Renal pelvis (tissue), 4 donors: ENCODE measurements around the gene ZMIZ1. TPM values are rescaled to one million over a fixed set of nuclear protein-coding genes. Genes with fewer than 3 reads are reported as not detected.

ENCODE experiments used
- DNase-seq: peaks from one replicate; pipeline ENCODE4 v3.0.0-alpha.2; 2013
- polyA plus RNA-seq, 3 donors: library from polyadenylated mRNA; unstranded; fragments of 120-200 nt; gene quantifications; one replicate each; pipeline ENCODE4 v1.2.1, GENCODE V29; 2013; ENCODE audit not compliant: insufficient read length in 3 of 3

ZMIZ1 gene
- polyA plus RNA-seq, 3 donors = 64.2 to 83.6 (median 78.7) TPM

DNA sequence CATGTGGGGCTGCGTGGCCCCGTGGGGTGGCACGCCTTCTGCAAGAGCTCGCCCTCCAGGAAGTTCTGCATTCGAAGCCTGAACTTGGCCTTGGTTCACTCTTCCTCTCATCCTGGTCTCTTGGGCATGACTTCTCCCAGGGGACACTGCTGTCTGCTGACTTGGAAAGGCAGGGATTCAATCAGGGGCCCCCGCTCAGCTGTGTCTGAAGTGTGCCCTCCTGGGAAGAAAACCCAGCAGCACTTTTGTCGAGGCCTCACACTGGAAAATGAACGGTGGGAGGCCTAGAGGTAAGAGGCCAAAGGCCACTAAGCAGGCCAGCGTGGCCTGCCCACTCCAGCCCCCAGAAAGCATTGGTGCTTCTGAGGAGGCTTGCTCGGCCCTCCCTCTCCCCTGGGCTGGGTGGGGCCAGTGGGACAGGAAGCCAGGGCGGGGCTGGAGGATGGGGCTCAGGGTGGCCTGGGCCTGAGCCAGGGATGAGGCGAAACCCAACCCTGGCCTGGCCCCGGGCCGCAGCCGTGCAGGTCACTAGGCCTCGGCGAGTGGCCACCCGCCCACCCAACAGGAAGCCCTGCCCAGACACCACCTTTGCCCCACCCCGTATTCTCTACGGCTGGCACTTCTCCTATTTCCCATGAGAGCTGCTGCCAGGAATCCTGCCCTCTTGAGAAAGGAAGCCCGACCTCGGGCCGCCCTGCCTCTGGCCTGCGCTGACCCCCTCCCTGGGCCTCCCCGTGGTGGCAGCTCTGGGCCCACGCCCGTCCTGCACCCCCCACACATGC is 81.1 kb downstream of the ZMIZ1 start:
- no peak for DNase-seq

DNA sequence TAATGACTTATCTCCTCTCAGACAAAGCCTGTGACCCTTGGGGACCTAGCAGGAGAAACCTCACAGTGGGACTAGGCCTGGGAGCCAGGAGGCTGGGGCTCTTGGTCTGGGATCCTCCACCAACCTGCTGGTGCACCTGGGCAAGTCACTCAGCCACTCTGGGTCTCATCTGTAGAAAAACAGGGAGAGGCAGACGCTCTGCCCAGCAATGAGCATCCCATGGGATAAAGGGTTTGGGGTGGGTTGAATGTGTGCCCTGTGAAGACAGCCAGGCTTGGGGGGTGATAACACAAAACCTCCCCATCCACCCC is 81.6 kb downstream of the ZMIZ1 start:
- no peak for DNase-seq

- DNase-seq = no peak
Observed at GRCh38 chr10:79152423-79152817, 83.7 kb downstream of the ZMIZ1 start.

GRCh38 chr10:79153745-79154144 is 85.0 kb downstream of the ZMIZ1 start:
- no peak for DNase-seq

DNA sequence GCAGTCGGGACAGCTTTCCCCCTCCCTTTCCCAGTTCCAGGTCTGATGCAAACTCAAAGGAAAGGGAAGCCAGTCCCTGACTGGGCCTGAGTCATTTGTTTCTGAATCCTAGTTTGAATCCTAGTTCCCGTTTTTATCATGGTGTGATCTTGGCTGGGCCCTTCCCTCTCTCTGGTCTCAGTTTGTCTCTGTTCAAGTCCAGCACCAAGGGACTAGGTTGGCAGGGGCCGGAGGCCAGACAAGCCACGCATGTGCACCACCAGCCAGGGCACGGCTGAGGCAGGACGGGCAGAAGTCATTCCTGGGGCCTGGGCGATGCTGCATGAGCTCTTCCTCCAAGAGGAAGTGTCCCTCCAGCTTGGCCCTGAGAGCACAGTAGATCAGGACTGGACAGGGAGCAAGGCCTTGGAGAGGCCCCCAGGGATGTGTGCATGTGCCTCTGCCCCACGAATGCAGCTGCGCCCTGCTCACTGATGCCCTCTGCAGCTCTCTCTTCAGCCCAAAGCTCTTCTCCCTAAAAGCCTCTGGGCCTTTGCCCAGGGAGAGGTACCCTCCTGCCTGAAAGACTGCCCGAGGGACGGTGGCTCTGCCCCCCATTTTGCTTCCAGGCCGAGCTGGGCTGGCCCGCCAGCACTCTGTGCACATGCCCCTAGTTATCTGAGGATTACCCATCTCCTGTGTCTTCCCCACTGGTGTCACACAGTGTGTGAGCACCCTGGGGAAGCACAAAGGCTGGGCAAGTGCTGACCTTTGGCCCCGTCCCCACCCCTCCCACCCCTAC is 86.7 kb downstream of the ZMIZ1 start:
- no peak for DNase-seq

DNA sequence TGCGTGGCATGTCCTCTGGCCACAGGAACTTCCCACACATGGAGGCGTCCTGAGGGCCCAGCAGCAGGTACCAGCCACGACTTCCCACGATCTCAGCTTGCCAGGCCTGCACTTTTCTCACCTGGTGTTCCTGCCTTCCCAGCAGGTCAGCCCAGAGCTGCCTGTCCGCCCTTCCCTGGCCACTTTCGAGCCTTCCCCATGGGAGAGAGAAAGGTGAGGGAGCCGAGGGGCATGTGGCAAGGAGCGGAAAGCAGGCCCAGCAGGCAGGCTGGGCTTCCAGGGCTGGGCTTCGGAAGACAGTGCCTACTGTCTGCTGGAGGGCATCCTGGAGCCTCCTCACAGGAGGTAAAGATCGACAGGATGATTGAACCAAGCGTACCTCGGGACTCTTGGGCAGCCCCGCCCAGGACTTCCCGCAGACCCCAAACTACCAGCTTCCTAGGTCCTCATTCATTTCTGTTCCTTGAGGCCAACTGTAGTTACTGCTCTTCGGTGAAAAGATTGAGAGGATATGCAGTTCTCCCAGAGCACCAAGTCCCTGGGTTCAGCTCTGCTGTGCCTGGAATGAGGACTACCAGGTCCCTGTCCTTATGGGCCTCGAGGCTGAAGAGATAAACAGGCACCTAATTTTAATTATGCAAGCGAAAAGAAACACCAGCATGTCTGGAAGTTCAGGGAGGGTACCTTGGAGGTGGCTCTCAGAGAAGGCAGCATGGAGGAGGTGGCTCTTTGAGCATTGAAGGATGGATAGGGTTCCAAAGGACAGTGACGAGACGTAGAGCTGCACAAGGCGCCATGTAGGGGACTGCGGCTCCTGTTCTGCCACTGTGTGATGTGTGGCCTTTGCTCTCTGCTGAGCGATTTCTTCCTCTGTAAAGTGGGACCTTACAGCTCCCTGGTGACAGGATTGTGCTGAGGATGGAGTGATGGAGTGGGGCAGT is 87.8 kb downstream of the ZMIZ1 start:
- no peak for DNase-seq

- DNase-seq = no peak
Observed at GRCh38 chr10:79158004-79158340, 89.2 kb downstream of the ZMIZ1 start.

GRCh38 chr10:79158402-79159097 is 89.8 kb downstream of the ZMIZ1 start:
- no peak for DNase-seq

- no peak for DNase-seq
Observed at GRCh38 chr10:79159141-79159651, 90.4 kb downstream of the ZMIZ1 start.

- DNase-seq = no peak
Observed at GRCh38 chr10:79159785-79160184, 91.0 kb downstream of the ZMIZ1 start.

- no peak for DNase-seq
Observed at GRCh38 chr10:79160191-79160590, 91.4 kb downstream of the ZMIZ1 start.

GRCh38 chr10:79161557-79161956 is 92.8 kb downstream of the ZMIZ1 start:
- no peak for DNase-seq

- DNase-seq = no peak
Observed at GRCh38 chr10:79162022-79162421, 93.3 kb downstream of the ZMIZ1 start.

GRCh38 chr10:79162861-79163665 is 94.3 kb downstream of the ZMIZ1 start:
- DNase-seq = no peak

DNA sequence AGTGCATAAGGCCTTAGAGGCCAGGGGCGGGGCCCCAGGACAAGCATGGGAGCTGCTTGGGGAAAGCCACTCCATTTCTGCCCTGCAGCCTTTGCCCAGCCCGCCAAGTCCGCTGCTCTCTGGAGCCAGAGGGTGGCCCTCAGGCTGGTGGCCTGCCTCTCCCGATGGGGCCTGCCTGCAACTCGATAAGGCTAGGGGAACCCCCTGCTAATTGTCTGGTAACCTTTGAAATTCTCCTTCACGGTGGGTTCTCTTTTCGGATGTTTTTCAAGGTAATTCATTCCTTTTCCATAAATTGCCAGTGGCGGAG is 94.9 kb downstream of the ZMIZ1 start:
- no peak for DNase-seq

DNA sequence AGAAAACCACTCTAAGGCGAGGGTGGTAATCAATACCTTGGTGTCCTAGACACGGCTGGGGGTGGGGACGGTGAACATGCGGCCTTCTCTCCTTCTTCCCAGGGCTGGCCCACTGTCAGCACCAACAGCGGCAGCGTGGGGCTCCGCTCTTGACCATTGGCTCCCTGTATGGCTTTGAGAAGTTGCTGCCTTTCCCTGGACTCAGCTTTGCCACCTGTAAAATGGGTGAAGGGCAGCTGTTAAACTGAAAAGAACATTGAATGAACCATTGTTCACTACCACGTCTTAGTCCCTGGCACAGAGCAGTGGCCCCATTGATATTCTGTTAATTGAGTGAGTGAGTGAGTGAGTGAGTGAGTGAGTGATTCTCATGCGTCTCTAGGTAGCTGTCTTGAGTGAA is 95.3 kb downstream of the ZMIZ1 start:
- no peak for DNase-seq

GRCh38 chr10:79165070-79165778 is 96.5 kb downstream of the ZMIZ1 start:
- no peak for DNase-seq

- no peak for DNase-seq
Observed at GRCh38 chr10:79166312-79166721, 97.6 kb downstream of the ZMIZ1 start.

GRCh38 chr10:79166741-79167140 is 98.0 kb downstream of the ZMIZ1 start:
- DNase-seq = no peak

DNA sequence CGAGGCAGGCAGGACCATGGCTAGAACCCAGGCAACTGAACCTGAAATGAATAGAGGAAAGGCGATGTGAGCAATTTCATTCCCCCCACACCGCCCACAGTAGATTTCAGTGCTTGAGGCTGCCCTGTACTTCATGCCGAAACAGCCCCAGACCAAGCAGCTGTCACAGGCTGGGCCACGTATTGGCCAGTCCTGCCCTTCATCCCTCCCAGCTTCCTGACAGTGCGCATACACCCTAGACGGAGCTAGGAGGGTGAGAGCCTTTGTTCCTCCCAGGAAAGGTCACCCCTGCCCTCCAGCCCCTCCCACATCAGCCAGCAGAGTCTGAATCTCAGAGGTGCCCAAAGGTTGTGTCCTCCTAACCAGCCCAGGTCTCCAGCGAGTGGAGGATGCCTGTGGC is 98.8 kb downstream of the ZMIZ1 start:
- no peak for DNase-seq
